Gastrocnemius medialis (tissue), 4 donors: ENCODE data around the gene LRP1. TPM values are rescaled to one million over a fixed set of nuclear protein-coding genes. Genes with fewer than 3 reads are reported as not detected.
A peak's percentile ranks its signal among the peaks of the same experiment; 100 is the strongest.

Experiments
- ATAC-seq, 2 donors: fragments of 150-250 bp; one replicate each; pipeline ENCODE4 v1.9.1; 2016
- DNase-seq, 2 donors: peaks; one replicate each; pipeline ENCODE4 v3.0.0-alpha.2; 2019
- H3K27ac ChIP-seq, 4 donors: fragments of 200-600 bp; sonication (generic); 1 replicate in 1 of 4; 2 replicates in 3 of 4; pipeline ENCODE4 v1.5.1; 2016 to 2018; ENCODE audit warnings: mild to moderate bottlenecking in 2 of 4, moderate library complexity in 1 of 4
- H3K27me3 ChIP-seq, 3 donors: fragments of 200-600 bp; sonication (generic) in 2 of 3; 1 replicate in 1 of 3; 2 replicates in 2 of 3; pipeline versions ENCODE4 v1.5.1 to v1.6.0; 2016 to 2019; ENCODE audit warnings: mild to moderate bottlenecking in 1 of 3, moderate library complexity in 1 of 3
- H3K36me3 ChIP-seq, 2 donors: fragments of 200-600 bp; sonication (generic) in 1 of 2; one replicate each; pipeline ENCODE4 v1.5.1; 2017 to 2018
- H3K4me1 ChIP-seq, 2 donors: fragments of 200-600 bp; sonication (generic) in 1 of 2; one replicate each; pipeline ENCODE4 v1.5.1; 2016 to 2017; ENCODE audit warnings: mild to moderate bottlenecking in 2 of 2
- H3K4me3 ChIP-seq, 4 donors: fragments of 200-600 bp; sonication (generic) in 3 of 4; 1 replicate in 1 of 4; 2 replicates in 3 of 4; pipeline ENCODE4 v1.5.1; 2016 to 2019; ENCODE audit warnings: mild to moderate bottlenecking in 2 of 4
- H3K9me3 ChIP-seq, 3 donors: fragments of 200-600 bp; sonication (generic) in 2 of 3; 1 replicate in 1 of 3; 2 replicates in 2 of 3; pipeline ENCODE4 v1.5.1; 2016 to 2019
- CTCF ChIP-seq, 5 experiments: fragments of 450-650 bp in 3 of 5; fragments of 200-600 bp in 2 of 5; sonication (generic) in 2 of 5; IDR thresholded peaks in 4 of 5; conservative IDR thresholded peaks in 1 of 5; 1 replicate in 4 of 5; 2 replicates in 1 of 5; pipeline ENCODE4 v1.5.1; 2016 to 2019; ENCODE audit warnings: antibody characterized with exemption in 5 of 5, mild to moderate bottlenecking in 3 of 5, moderate library complexity in 3 of 5
- POLR2A ChIP-seq, 2 donors: fragments of 450-650 bp; IDR thresholded peaks; one replicate each; pipeline ENCODE4 v1.6.1; 2017; ENCODE audit warnings: antibody characterized with exemption in 2 of 2, mild to moderate bottlenecking in 2 of 2, moderate library complexity in 2 of 2
- in situ Hi-C, 4 donors: fragments of 200-750 bp; cut with MboI; loops; one replicate each; pipeline versions ENCODE4 v1.15.0 to v1.8.0; 2017; ENCODE audit warnings: low sequenced_read_pairs in 4 of 4
- intact Hi-C: fragments of 100-400 bp; cut with DNase I; formaldehyde crosslinking; loops from one replicate; pipeline ENCODE4 v1.15.1; 2023; ENCODE audit warnings: low total_unique reads
- total RNA-seq, 4 donors: library from RNA; depleted of rRNA; stranded (reverse); fragments of >200 nt; gene quantifications; one replicate each; pipeline versions ENCODE4 v1.1.0 to v1.2.3, GENCODE V29; 2016

LRP1 gene
- total RNA-seq, 4 donors from 2014 or later, result 26.1 to 53.5 (median 49.8) TPM

GRCh38 chr12:57182918-57183575 is 54.8 kb downstream of the LRP1 start:
- in situ Hi-C loops, result loop anchor here in 3 of 4 donors (5.0 to 10.0 kb wide), 2 partner anchors 61 to 118 kb away; no protein-coding TSS in a partner anchor
- no peaks in the 10 kb centered on the region for H3K4me1 ChIP-seq
- H3K9me3 ChIP-seq, result no peaks in the 10 kb centered on the region
- TF ChIP-seq POLR2A (IDR thresholded peaks at IDR 0.05) (no peak), CTCF (IDR thresholded peaks at IDR 0.05 in 4 of 5, conservative IDR thresholded peaks at IDR 0.05 in 1 of 5) (peak; percentile 86 to 91 (median 89))
- intact Hi-C loops, result loop anchor here (1.0 to 2.0 kb wide), 2 partner anchors 59 to 114 kb away; no protein-coding TSS in a partner anchor
- no peak overlapping the region for H3K27ac ChIP-seq
- no peaks in the 10 kb centered on the region for H3K36me3 ChIP-seq
- no peak overlapping the region for H3K4me3 ChIP-seq
- no peaks in the 10 kb centered on the region for H3K27me3 ChIP-seq
- peak; percentile 35 to 62 for DNase-seq
- ATAC-seq, result peak; percentile 77 to 93

GRCh38 chr12:57183939-57184725 is 55.8 kb downstream of the LRP1 start:
- H3K36me3 ChIP-seq, result no peaks in the 10 kb centered on the region
- intact Hi-C loops (loop anchor here (1.0 to 2.0 kb wide), 2 partner anchors 60 to 115 kb away; no protein-coding TSS in a partner anchor), in situ Hi-C loops (loop anchor here in 3 of 4 donors (5.0 to 10.0 kb wide), 2 partner anchors 62 to 119 kb away; no protein-coding TSS in a partner anchor)
- DNase-seq (no peak), ATAC-seq (no peak)
- H3K9me3 ChIP-seq, result no peaks in the 10 kb centered on the region
- TF ChIP-seq POLR2A (IDR thresholded peaks at IDR 0.05) (no peak), CTCF (IDR thresholded peaks at IDR 0.05 in 4 of 5, conservative IDR thresholded peaks at IDR 0.05 in 1 of 5) (no peak)
- H3K27me3 ChIP-seq, result no peaks in the 10 kb centered on the region
- H3K27ac ChIP-seq, result no peak overlapping the region
- H3K4me1 ChIP-seq, result no peaks in the 10 kb centered on the region
- no peak overlapping the region for H3K4me3 ChIP-seq

- H3K27me3 ChIP-seq, result no peaks in the 10 kb centered on the region
- no peaks in the 10 kb centered on the region for H3K4me1 ChIP-seq
- intact Hi-C loops, result no loop called here
- no peaks in the 10 kb centered on the region for H3K9me3 ChIP-seq
- H3K36me3 ChIP-seq, result no peaks in the 10 kb centered on the region
- no peak for TF ChIP-seq CTCF (IDR thresholded peaks at IDR 0.05 in 4 of 5, conservative IDR thresholded peaks at IDR 0.05 in 1 of 5)
- TF ChIP-seq POLR2A (IDR thresholded peaks at IDR 0.05), result no peak
- no peak for ATAC-seq
- H3K4me3 ChIP-seq, result no peak overlapping the region
- H3K27ac ChIP-seq, result no peak overlapping the region
- no peak for DNase-seq
- in situ Hi-C loops, result loop anchor here in 1 of 4 donors (10.0 kb wide), 1 partner anchor 121 kb away; no protein-coding TSS in a partner anchor
Measured at GRCh38 chr12:57185403-57185802, 57.1 kb downstream of the LRP1 start.

- no peaks in the 10 kb centered on the region for H3K27me3 ChIP-seq
- no peaks in the 10 kb centered on the region for H3K9me3 ChIP-seq
- no peak for TF ChIP-seq POLR2A (IDR thresholded peaks at IDR 0.05)
- no peak for TF ChIP-seq CTCF (IDR thresholded peaks at IDR 0.05 in 4 of 5, conservative IDR thresholded peaks at IDR 0.05 in 1 of 5)
- H3K36me3 ChIP-seq, result no peaks in the 10 kb centered on the region
- DNase-seq (no peak), ATAC-seq (no peak)
- no peak overlapping the region for H3K4me3 ChIP-seq
- intact Hi-C loops, result no loop called here
- H3K4me1 ChIP-seq, result no peaks in the 10 kb centered on the region
- in situ Hi-C loops, result loop anchor here in 1 of 4 donors (10.0 kb wide), 1 partner anchor 121 kb away; no protein-coding TSS in a partner anchor
- no peak overlapping the region for H3K27ac ChIP-seq
Measured at GRCh38 chr12:57185906-57186508, 57.7 kb downstream of the LRP1 start.
